ENCODE data around the gene TRPV6. TPM values are rescaled to one million over a fixed set of nuclear protein-coding genes. Genes with fewer than 3 reads are reported as not detected.

The TRPV6 gene
- total RNA-seq, 3 donors from 2014 or later (not counting 1 experiment from before 2014, with no cell fraction given) = not detected

GRCh38 chr7:142915315-142915714, 29.8 kb upstream of the TRPV6 start:
- H3K9me3 ChIP-seq (ENCODE audit: control insufficient read depth, insufficient read depth, low read length) = no peaks in the 10 kb centered on the region
- no peak overlapping the region for H3K4me3 Mint-ChIP-seq
- TF ChIP-seq CTCF (IDR thresholded peaks at IDR 0.05) = no peak
- WGBS (ENCODE audit: insufficient coverage) = 95% methylated on average over 5 of the region's 8 CpGs
- no peaks in the 10 kb centered on the region for H3K36me3 Mint-ChIP-seq
- H3K27ac Mint-ChIP-seq = no peak overlapping the region
- no peaks in the 10 kb centered on the region for H3K4me1 Mint-ChIP-seq
- intact Hi-C loops (cut with micrococcal nuclease) = no loop called here
- H3K4me1 ChIP-seq (ENCODE audit: control insufficient read depth, insufficient read depth, low read length) = no peaks in the 10 kb centered on the region
- H3K36me3 ChIP-seq (ENCODE audit: control insufficient read depth, insufficient read depth, low read length) = no peaks in the 10 kb centered on the region
- DNase-seq (no peak), ATAC-seq (no peak)
- H3K27me3 ChIP-seq (ENCODE audit: control insufficient read depth, insufficient read depth, low read length) = no peaks in the 10 kb centered on the region
- no peak overlapping the region for H3K27ac ChIP-seq (ENCODE audit: low read length)
- peaks cover 26 to 37% of the 10 kb centered on the region in 2 donors for H3K27me3 Mint-ChIP-seq (ENCODE audit: low read depth in 2 of 2)
- H3K9me3 Mint-ChIP-seq = no peaks in the 10 kb centered on the region
- no peak overlapping the region for H3K4me3 ChIP-seq (ENCODE audit: low read length)

- H3K27ac Mint-ChIP-seq = no peak overlapping the region
- Histone ChIP-seq H3K9me3 (ENCODE audit: control insufficient read depth, insufficient read depth, low read length) (no peaks in the 10 kb centered on the region), H3K4me3 (ENCODE audit: low read length) (no peak overlapping the region), H3K36me3 (ENCODE audit: control insufficient read depth, insufficient read depth, low read length) (no peaks in the 10 kb centered on the region), H3K4me1 (ENCODE audit: control insufficient read depth, insufficient read depth, low read length) (no peaks in the 10 kb centered on the region), H3K27ac (ENCODE audit: low read length) (no peak overlapping the region), H3K27me3 (ENCODE audit: control insufficient read depth, insufficient read depth, low read length) (no peaks in the 10 kb centered on the region)
- no peak for ATAC-seq
- intact Hi-C loops (cut with micrococcal nuclease) = no loop called here
- no CpG with 5 or more reads among the region's 1 CpG for WGBS (ENCODE audit: insufficient coverage)
- no peaks in the 10 kb centered on the region for H3K4me1 Mint-ChIP-seq
- no peaks in the 10 kb centered on the region for H3K36me3 Mint-ChIP-seq
- no peak for DNase-seq
- no peaks in the 10 kb centered on the region for H3K9me3 Mint-ChIP-seq
- TF ChIP-seq CTCF (IDR thresholded peaks at IDR 0.05) = no peak
- H3K4me3 Mint-ChIP-seq = no peak overlapping the region
- peaks cover 25 to 37% of the 10 kb centered on the region in 2 donors for H3K27me3 Mint-ChIP-seq (ENCODE audit: low read depth in 2 of 2)
Measured at GRCh38 chr7:142914121-142914520, 28.6 kb upstream of the TRPV6 start.

GRCh38 chr7:142913566-142913965, 28.0 kb upstream of the TRPV6 start:
- ATAC-seq (no peak), DNase-seq (no peak)
- Mint-ChIP-seq H3K4me1 (no peaks in the 10 kb centered on the region), H3K4me3 (no peak overlapping the region), H3K27ac (no peak overlapping the region), H3K9me3 (no peaks in the 10 kb centered on the region), H3K36me3 (no peaks in the 10 kb centered on the region), H3K27me3 (ENCODE audit: low read depth in 2 of 2) (peaks cover 24 to 32% of the 10 kb centered on the region in 2 donors)
- no peaks in the 10 kb centered on the region for H3K27me3 ChIP-seq (ENCODE audit: control insufficient read depth, insufficient read depth, low read length)
- H3K4me3 ChIP-seq (ENCODE audit: low read length) = no peak overlapping the region
- intact Hi-C loops (cut with micrococcal nuclease) = no loop called here
- no peak overlapping the region for H3K27ac ChIP-seq (ENCODE audit: low read length)
- no peak for TF ChIP-seq CTCF (IDR thresholded peaks at IDR 0.05)
- 81% methylated on average over 2 of the region's 2 CpGs for whole genome bisulfite sequencing (ENCODE audit: insufficient coverage)
- no peaks in the 10 kb centered on the region for H3K9me3 ChIP-seq (ENCODE audit: control insufficient read depth, insufficient read depth, low read length)
- H3K36me3 ChIP-seq (ENCODE audit: control insufficient read depth, insufficient read depth, low read length) = no peaks in the 10 kb centered on the region
- no peaks in the 10 kb centered on the region for H3K4me1 ChIP-seq (ENCODE audit: control insufficient read depth, insufficient read depth, low read length)

GRCh38 chr7:142913051-142913450, 27.5 kb upstream of the TRPV6 start:
- Mint-ChIP-seq H3K4me1 (no peaks in the 10 kb centered on the region), H3K9me3 (no peaks in the 10 kb centered on the region), H3K4me3 (no peak overlapping the region), H3K27me3 (ENCODE audit: low read depth in 2 of 2) (peaks cover 22 to 27% of the 10 kb centered on the region in 2 donors), H3K36me3 (no peaks in the 10 kb centered on the region), H3K27ac (no peak overlapping the region)
- ATAC-seq (no peak), DNase-seq (no peak)
- Histone ChIP-seq H3K27ac (ENCODE audit: low read length) (no peak overlapping the region), H3K4me3 (ENCODE audit: low read length) (no peak overlapping the region), H3K36me3 (ENCODE audit: control insufficient read depth, insufficient read depth, low read length) (no peaks in the 10 kb centered on the region), H3K27me3 (ENCODE audit: control insufficient read depth, insufficient read depth, low read length) (no peaks in the 10 kb centered on the region), H3K9me3 (ENCODE audit: control insufficient read depth, insufficient read depth, low read length) (no peaks in the 10 kb centered on the region), H3K4me1 (ENCODE audit: control insufficient read depth, insufficient read depth, low read length) (no peaks in the 10 kb centered on the region)
- intact Hi-C loops (cut with micrococcal nuclease) = no loop called here
- TF ChIP-seq CTCF (IDR thresholded peaks at IDR 0.05) = no peak
- 91% methylated on average over 3 of the region's 3 CpGs for WGBS (ENCODE audit: insufficient coverage)

Measured in natural killer cell (primary cell).